ENCODE data around the gene TCF7L1.
"Not testable (repeated sequence)": the region's sequence is repeated elsewhere in the genome, so short reads cannot be mapped to it uniquely, and the experiment has no call there.

The TCF7L1 gene

DNA sequence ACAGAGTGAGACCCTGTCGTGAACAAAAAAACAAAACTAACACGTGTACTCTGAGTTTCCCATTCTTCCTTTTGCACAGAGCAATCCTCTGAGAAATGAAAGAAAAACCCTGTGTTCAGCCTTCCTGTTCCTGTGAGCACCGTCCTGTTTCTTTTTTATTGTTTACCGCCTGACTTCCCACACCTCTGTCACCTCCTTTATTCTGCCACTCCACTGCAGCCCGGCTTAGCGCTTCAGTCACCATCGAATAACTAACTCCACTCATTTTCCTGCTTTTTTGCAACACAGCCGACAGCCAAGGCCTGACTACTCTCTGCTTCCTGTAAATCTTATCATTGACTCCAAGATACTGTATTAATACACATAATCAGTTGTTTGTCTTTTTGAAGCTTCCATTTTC, 153.7 kb downstream of the TCF7L1 start:
- no peak for DNase-seq (ENCODE audit: low spot score)

DNA sequence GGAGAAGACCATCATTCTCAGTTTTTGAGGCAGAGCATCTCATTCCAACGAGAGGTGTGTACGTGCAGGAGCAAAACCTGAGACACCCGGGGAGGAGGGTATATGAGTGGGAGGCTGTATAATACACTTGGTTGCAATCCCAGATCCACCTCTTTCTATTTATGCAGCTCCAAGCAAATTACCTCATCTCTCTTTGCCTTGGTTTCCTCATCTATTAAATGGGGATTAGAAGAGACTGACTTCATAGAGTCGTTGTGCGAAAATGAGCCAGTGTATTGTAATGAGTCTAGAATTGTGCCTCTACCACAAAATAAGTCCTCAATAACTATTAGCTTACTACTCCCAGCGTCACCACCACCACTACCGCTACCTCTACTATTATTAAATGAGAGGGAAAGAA, 154.5 kb downstream of the TCF7L1 start:
- no peak for DNase-seq (ENCODE audit: low spot score)

DNA sequence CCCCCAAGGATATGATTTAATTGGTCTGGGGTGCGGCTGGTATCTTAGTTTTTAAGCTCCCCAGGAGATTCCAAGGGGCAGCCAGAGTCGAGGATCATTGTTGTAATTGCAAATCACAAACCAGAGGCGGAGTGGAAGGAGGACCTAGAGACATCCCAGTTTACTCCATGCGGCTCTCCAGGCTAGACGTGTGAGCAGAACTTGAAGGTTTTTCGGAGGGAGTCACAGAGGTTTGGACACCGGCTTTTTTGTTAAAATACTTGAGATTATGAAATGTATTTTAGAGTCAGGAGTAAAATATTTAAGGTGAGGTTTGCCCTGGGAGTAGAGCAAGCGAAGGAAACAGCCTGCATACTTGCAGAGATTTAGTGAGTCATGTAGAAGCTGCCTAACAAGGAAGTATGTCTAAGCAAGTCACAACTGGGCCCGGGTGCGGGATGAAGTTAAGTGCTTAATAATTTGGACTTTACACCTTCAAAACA, 155.1 kb downstream of the TCF7L1 start:
- no peak for DNase-seq (ENCODE audit: low spot score)

DNA sequence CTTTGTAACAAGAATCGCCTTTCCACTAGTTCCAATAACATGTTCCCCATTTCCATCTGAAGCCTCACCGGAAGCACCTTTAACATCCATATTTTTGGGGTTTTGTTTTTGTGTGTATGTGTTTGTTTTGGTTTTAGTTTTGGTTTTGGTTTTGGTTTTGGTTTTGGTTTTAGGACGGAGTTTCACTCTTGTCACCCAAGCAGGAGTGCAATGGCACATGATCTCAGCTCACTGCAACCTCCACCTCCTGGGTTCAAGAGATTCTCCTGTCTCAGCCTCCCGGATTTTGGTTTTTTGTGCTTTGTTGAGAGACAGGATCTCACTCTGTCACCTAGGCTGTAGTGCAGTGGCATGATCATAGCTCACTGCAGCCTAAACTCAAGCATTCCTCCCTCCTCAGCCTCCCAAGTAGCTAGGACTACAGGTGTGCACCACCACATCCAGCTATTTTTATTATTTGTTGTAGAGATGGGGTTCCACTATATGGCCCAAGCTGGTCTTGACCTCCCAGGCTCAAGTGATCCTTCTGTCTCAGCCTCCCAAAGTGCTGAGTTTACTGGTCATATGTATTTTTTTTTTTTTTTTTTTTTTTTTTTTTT, 158.3 kb downstream of the TCF7L1 start:
- no peak for DNase-seq (ENCODE audit: low spot score)

DNA sequence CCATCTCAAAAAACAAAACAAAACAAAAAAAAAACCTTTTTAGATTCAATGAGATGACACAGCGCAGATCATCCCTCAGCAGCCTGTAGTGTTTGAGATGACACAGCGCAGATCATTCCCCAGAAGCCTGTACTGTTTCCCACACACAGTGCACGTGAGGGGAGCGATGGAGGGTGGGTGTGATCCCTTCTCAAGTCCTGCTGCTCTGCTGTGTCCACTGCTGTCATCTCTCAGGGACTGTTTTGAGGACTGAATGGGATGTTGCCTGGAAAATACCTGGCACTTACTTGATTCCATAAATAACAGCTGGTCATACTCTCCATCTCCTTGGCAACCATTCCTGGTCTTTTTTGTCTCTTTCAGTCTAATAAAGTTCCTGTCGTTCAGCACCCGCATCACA, 168.9 kb downstream of the TCF7L1 start:
- no peak for DNase-seq (ENCODE audit: low spot score)

DNA sequence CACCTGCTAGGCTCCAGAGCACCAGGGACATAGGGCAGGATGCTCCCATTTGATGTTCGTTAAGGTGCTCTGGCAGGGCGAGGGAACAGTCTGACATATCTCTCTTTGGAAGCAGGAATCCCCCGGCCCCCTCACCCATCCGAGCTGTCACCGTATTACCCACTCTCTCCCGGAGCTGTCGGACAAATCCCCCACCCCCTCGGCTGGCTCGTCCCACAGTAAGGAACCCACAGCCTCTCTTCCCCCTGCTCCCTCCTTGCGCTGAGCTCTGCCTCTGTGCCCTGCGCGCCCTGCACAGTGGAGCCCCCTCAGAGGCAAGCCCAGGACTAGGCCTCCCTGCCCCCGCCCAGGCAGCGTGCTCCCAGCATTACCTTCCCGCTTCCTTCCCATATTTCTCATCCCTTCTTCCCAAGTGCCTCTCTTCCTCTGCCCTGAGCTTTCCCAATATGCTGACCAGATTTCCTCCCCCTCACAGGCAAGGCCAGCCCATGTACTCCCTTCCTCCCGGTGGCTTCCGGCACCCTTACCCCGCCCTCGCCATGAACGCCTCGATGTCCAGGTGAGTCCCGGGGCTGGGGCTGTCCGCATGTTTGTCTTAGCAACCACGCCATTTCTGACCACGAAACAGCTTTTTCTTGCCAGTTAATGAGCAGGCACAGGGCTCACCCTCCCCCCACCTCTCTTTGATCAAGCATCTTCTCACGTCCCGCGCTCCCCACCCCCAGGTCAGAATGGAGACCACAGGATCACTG, 170.8 kb downstream of the TCF7L1 start:
- DNase-seq (ENCODE audit: low spot score), result peak; percentile 58

DNA sequence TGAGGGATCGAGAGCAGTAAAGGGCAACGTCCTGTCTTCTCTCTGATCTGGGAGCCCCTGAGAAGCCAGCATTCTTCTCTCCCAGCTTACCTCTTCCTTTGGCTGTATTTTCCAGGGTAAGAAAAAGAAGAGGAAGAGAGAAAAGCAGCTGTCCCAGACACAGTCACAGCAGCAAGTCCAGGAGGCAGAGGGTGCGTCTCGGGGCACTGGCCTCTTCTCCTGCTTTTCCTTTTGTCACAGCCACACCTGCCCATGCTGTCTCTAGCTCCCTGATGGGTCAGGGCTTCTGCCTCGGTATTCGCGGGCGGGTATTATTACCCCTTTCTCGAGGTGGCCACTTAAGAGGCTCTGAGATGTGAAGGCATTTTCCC, 174.3 kb downstream of the TCF7L1 start:
- DNase-seq (ENCODE audit: low spot score), result no peak

DNA sequence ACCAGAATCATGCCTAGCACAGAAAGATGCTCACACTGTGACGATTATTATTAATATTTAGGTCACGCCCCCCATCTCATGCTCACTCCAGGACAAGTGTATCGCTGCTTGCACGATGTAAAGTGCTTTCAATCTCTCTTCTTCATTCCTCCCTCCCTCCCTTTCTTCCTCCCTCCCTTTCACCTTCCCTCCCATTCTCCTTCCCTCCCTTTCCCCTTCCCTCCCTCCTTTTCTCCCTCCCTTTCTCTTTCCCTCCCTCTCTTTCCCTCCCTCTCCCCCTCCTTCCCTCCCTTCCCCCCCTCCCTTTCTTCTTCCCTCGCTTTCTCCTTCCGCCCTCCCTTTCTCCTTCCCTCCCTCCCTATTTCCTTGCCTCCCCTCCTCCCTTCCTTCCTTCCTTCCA, 175.0 kb downstream of the TCF7L1 start:
- DNase-seq (ENCODE audit: low spot score), result no peak

DNA sequence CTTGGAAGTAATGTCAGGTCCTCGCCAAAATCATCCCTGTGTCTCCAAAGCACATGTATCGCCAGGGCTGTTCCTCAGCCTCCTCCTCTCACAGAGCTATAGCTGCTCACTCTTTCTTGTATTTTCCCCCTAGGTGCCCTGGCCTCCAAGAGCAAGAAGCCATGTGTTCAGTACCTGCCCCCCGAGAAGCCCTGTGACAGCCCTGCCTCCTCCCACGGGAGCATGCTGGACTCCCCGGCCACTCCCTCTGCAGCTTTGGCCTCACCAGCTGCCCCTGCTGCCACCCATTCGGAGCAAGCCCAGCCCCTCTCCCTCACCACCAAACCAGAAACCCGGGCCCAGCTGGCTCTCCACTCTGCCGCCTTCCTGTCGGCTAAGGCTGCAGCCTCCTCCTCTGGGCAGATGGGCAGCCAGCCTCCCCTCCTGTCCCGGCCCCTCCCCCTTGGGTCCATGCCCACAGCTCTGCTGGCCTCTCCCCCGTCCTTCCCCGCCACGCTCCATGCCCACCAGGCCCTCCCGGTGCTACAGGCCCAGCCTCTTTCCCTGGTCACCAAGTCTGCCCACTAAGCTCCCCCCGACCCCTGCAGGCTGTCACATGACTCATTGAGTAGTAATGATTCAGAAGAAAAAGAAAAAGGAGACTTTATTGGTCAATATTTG, 175.8 kb downstream of the TCF7L1 start:
- peak; percentile 60 for DNase-seq (ENCODE audit: low spot score)

DNA sequence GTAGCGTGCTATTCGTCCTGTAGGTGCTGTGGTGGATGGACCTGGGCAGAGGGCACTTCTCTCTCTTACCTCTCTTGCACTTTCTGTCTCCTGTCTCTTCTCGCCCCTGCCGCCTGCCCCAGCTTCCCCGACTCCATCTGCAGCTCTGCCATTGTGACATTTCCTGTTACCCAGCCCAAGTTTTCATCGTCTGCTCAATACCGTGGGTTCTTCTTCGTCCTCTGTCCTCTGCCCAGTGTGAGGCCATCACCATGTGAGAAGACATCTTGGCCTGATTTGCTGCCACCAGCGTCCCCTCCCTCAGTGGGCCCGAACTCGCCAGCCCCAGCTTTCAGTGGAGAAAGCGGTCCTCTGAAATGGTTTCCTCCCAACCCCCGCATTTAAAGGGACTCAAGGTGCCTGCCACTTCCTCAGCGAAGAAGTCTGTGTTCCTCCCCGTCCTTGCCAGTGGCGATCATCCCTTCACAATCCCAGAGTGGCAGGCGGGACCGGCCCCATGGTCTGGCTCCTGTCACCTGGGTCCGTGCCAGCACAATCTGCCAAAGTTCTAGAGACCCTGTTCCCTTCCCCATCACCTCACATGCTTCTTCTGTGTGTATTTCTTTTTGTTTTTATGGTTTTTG, 176.6 kb downstream of the TCF7L1 start:
- DNase-seq (ENCODE audit: low spot score), result no peak

DNA sequence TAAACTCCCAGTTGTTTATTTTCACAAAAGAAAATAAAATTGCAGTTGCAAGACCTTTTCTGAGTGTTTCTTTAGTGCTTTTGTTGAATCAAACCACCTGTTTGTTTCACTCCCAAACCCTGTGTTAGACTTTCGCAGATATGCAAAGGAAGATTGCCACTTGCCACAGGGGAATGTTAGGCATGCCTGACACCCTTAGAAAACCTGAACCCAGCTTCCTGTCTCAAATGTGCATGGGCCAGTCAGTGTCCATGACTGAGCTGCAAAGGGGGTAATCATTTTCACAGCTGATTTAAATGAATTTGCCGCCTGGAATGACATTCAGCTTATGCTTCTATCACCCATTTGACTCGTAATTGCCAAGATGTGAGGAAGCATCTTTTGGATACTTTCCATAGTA, 177.1 kb downstream of the TCF7L1 start:
- no peak for DNase-seq (ENCODE audit: low spot score)

DNA sequence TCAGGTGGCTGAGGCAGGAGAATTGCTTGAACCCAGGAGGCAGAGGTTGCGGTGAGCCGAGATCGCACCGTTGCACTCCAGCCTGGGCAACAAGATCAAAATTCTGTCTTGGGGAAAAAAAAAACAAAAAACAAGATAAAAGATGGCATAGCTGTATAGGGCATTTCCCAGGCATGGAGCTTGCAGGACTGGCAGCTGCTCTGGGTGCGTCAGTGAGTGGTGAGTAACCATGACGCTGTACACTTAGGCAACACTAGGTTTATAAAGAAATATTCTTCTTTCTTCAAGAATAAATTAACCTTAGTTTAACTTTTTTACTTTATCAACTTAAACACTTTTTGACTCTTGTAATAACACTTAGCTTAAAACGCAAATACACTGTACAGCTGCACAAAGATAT, 179.2 kb downstream of the TCF7L1 start:
- DNase-seq (ENCODE audit: low spot score), result no peak

DNA sequence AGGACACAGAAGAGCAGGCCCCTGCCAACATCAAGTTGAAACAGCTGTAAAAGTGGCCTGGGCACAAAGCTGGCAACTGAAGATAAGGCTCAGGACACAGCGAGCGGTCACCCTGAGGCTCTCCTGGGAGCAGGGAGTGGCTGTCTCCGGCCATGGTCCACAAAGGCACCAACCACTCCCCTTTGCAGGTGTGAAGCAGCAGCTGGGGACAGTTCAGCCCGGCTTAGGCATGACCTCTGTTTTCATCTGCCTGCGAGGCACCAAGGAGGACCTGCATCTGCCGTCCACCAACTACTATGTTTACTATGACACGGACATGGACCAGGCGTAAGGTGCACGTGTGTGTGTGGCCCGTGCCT, 181.7 kb downstream of the TCF7L1 start:
- no peak for DNase-seq (ENCODE audit: low spot score)

DNA sequence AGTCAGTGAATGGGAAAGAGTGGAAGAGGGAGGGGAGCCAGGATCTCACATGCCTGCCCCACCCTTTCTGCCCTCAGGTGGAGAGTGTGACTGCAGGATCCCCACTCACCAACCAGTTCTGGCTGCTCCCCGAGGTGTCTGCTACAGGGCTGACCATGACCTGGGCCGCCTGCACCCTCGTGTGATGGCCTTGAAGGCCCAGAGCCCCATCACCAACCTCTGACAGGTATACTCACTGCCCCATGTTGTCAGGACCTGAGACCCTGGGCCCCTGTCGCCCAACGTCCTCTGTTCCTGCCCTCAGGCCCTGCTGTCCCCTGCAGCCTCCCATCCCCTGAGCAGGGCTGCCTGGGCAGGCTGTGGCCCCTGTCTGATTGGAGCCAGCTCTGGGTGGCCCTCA, 182.7 kb downstream of the TCF7L1 start:
- DNase-seq (ENCODE audit: low spot score), result not testable (repeated sequence)

DNA sequence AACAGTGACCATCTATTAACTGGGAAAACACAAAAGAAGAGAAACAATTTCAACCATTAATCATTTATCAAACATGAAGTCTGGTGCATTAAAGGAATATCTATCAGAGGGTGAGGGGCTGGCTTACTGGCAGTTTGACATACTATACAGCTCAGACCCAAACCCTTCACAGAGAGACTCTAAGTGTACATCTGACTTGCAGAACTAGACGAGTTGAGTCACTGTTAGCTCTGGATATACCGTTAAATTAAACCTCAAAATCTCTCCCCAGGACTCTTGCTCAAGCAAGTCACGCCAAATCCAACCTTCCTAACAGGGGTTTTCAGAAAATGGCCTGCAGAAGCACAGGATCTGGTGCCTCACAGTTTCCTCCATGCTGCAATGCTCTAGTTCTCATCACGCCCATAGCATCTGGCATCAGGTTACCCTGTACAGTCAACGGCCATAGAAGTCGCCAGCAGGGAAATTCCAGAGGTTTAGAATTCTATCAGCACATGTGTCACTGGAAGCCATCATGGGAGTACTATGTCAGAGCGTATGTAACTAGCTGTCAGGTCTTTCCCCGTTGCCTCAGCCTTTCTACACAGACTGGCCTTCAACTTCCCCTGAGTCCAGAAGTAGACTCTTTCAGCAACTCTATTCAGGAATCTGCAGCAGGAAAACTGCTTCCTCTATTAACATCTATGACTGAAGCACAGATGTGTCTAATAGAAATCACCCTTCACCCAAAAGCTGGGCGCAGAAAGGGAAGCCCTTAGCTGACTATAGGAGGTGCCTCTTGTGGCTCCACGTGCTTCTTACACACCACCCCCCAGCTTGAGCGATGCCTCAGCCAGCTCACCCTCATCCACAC, 185.3 kb downstream of the TCF7L1 start:
- DNase-seq (ENCODE audit: low spot score), result peak; percentile 24

DNA sequence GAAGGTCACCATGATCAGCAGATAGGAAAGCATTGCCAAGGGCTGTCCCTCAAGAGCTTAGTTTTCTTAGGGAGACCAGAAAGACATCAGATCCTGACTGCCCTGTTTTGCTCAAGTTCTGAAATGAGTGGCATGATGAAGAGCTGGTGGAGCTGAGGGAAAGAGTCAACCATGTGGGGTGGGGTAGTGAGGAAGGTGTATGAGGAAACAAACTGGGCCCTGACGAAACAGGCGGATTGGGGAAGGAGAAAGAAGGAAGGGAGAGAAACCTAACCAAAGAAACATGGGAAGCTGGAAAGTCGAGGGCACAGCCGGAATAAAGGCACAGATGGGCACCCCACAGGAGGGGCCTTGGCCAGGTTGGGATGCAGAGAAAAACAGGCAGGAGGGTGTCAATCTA, 186.6 kb downstream of the TCF7L1 start:
- DNase-seq (ENCODE audit: low spot score), result no peak

DNA sequence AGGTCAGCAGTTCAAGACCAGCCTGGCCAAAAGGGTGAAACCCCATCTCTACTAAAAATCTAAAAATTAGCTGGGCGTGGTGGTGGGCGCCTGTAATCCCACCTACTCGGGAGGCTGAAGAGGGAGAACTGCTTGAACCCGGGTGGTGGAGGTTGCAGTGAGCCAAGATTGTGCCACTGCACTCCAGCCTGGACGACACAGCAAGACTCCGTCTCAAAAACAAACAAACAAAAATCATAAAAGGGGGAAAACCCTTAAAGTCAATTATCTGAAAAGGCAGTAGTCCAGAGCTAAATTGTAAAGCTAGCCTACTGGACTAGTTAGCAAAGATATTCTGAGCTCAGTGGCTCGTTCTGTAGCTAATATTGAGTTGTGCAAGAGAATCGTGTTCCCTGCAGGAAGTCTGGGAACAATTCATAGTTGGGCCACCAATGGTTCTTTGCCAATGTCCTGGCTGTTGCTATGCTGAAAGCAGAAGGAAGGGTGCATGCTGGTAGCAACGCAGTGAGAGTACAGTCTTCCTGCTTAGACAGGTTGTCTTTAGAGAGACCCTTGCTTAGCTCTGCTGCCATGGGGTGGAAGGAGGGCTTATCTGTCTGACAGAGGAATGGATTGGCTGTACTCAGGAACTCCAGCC, 190.3 kb downstream of the TCF7L1 start:
- DNase-seq (ENCODE audit: low spot score), result no peak

DNA sequence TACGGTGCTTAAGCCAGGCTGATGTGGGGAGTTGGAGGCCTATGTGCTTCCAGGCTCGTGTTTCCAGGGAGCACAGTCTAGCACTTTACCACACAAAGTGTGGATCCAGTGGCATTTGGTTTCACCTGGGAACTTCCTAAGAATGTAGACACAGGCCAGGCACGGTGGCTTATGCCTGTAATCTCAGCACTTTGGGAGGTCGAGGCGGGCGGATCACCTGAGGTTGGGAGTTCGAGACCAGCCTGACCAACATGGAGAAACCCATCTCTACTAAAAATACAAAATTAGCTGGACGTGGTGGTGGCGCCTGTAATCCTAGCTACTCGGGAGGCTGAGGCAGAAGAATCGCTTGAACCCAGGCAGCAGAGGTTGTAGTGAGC, 190.8 kb downstream of the TCF7L1 start:
- not testable (repeated sequence) for DNase-seq (ENCODE audit: low spot score)

DNA sequence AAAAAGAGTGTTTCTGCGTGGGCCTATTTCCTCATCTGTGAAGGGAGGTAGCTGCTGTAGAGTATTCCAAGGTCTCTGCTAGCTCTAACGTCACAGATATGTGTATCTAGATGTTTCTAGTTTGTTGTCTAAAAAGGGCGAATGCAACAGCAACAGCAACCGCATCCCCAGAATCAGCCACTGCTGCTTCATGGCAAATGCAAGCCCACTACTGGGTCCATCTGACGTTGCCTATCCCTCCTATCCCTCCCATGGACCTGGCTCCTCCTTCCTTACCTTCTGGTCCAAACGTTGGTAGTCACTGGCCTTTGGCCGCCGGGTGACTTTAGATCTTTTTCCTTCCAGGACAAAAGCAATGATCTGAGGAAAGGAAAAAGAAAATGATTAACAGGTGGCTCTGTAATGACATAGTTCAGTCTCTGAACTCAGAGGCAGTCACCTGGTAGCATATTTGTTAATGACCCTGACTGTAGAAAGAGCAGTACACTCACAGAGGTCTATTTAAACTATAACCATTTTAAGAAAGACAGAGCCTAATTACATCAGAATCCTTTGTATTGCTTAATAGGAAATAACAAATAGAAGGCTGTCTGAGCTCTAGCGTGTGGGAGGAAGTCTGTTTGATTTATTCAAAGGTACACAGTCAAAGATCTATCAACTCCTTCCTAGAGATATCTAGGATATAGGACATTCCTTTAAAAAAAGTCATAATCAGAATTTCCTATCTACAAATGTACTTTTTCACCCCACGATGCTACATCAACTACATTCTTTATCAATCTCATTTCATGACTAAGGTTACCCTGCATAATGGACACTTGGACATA, 191.7 kb downstream of the TCF7L1 start:
- no peak for DNase-seq (ENCODE audit: low spot score)

DNA sequence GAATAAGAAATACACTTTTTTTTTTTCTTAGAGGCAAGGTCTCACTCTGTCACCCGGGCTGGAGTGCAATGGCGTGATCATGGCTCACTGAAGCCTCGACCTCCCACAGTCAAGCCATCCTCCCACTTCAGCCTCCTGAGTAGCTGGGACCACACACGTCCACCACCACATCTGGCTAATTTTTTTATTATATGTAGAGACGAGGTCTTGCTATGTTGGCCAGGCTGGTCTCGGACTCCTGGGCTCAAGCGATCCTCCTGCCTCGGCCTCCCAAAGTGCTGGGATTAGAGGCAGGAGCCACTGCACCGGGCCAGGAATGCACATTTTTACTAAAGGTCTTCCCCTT, 192.2 kb downstream of the TCF7L1 start:
- DNase-seq (ENCODE audit: low spot score), result no peak
